SH-SY5Y (cell line): ENCODE results near the gene AGXT.

ENCODE experiments used
- GATA2 ChIP-seq: IDR thresholded peaks from 2 replicates; pipeline ENCODE4 v1.6.1; 2011; ENCODE audit warnings: mild to moderate bottlenecking, low read depth, low read length
- GATA3 ChIP-seq: IDR thresholded peaks from 2 replicates; pipeline ENCODE4 v1.6.1; 2011; ENCODE audit warnings: low read depth, mild to moderate bottlenecking, low read length, moderate library complexity

GRCh38 chr2:240892356-240892755 is 23.7 kb downstream of the AGXT start:
- TF ChIP-seq GATA2: no peak
- no peak for TF ChIP-seq GATA3
